GM12873 (cell line): Measurements from ENCODE around the gene MORN1.

Source experiments
- CTCF ChIP-seq: IDR thresholded peaks from 2 replicates; pipeline ENCODE4 v1.5.1; 2012; ENCODE audit warnings: low read depth, mild to moderate bottlenecking, moderate library complexity, low read length, control low read depth; ENCODE audit not compliant: insufficient read depth; ENCODE audit errors: missing control alignments

Gene MORN1

GRCh38 chr1:2391041-2391930 is at the start of gene MORN1, which contains the start of gene RER1:
Gene MORN1, minus strand, starts transcription at chr1:2391554. Its CDS starts 21 bp downstream, at chr1:2391533.
Gene RER1, plus strand, starts transcription at chr1:2391841. Its CDS starts 3,950 bp downstream, at chr1:2395791.
- no peak for TF ChIP-seq CTCF

GRCh38 chr1:2439369-2439768 is 48.0 kb upstream of the MORN1 start:
- no peak for TF ChIP-seq CTCF

GRCh38 chr1:2438641-2439040 is 47.3 kb upstream of the MORN1 start:
- no peak for TF ChIP-seq CTCF

GRCh38 chr1:2438038-2438437 is 46.7 kb upstream of the MORN1 start:
- TF ChIP-seq CTCF: no peak

GRCh38 chr1:2437617-2438016 is 46.3 kb upstream of the MORN1 start:
- no peak for TF ChIP-seq CTCF

- no peak for TF ChIP-seq CTCF
These were observed 45.5 kb upstream of the MORN1 start for GRCh38 chr1:2436876-2437275.

GRCh38 chr1:2435746-2436355 is 44.5 kb upstream of the MORN1 start:
- no peak for TF ChIP-seq CTCF
